Kidney (tissue), 14 donors: ENCODE measurements around the gene GPR183. TPM values are rescaled to one million over a fixed set of nuclear protein-coding genes. Genes with fewer than 3 reads are reported as not detected.

Experiments
- DNase-seq, 5 donors: peaks; one replicate each; pipeline ENCODE4 v3.0.0-alpha.2; 2013 to 2020
- FAIRE-seq: peaks from 2 replicates; lab custom pipeline; 2012; peaks lifted over from hg19 to GRCh38; lab: Jason Lieb, UNC
- H3K27ac ChIP-seq, 2 donors: one replicate each; pipeline ENCODE4 v1.7.0; 2013; ENCODE audit warnings: low read depth in 2 of 2, low read length in 2 of 2, inconsistent platforms in 1 of 2
- H3K27me3 ChIP-seq: one replicate; pipeline ENCODE4 v1.7.1; 2013; ENCODE audit warnings: low read length, inconsistent platforms; ENCODE audit not compliant: control insufficient read depth, insufficient read depth
- H3K36me3 ChIP-seq, 3 donors: one replicate each; pipeline versions ENCODE4 v1.7.0 to v1.7.1; 2013; ENCODE audit warnings: low read length in 3 of 3, control low read depth in 1 of 3, inconsistent platforms in 1 of 3; ENCODE audit not compliant: insufficient read depth in 3 of 3, control insufficient read depth in 2 of 3
- H3K4me1 ChIP-seq, 3 donors: one replicate each; pipeline versions ENCODE4 v1.7.0 to v1.7.1; 2013; ENCODE audit warnings: low read length in 3 of 3, inconsistent platforms in 1 of 3, low read depth in 1 of 3; ENCODE audit not compliant: control insufficient read depth in 2 of 3, insufficient read depth in 2 of 3
- H3K4me3 ChIP-seq, 3 donors: one replicate each; pipeline versions ENCODE4 v1.7.0 to v1.8.1; 2013; ENCODE audit warnings: low read length in 3 of 3, control low read depth in 1 of 3, inconsistent platforms in 1 of 3
- H3K9ac ChIP-seq, 3 donors: one replicate each; pipeline versions ENCODE4 v1.7.0 to v1.7.1; 2013; ENCODE audit warnings: low read length in 3 of 3, control low read depth in 1 of 3, inconsistent platforms in 1 of 3
- H3K9me3 ChIP-seq, 3 donors: one replicate each; pipeline versions ENCODE4 v1.7.0 to v1.7.1; 2013; ENCODE audit warnings: low read length in 3 of 3, control low read depth in 1 of 3, inconsistent platforms in 1 of 3; ENCODE audit not compliant: control insufficient read depth in 2 of 3, insufficient read depth in 1 of 3
- CTCF ChIP-seq: IDR thresholded peaks from 3 replicates; pipeline ENCODE4 v1.5.1; 2012; ENCODE audit warnings: mild to moderate bottlenecking, moderate library complexity, borderline replicate concordance; ENCODE audit not compliant: insufficient read depth; ENCODE audit errors: extremely low read depth
- intact Hi-C: fragments of 100-400 bp; cut with DNase I; formaldehyde crosslinking; loops from one replicate; pipeline ENCODE4 v1.11.1; 2022
- polyA plus RNA-seq: library from polyadenylated mRNA; stranded (reverse); fragments of 350-450 nt; fragmentation: Illumina TruSeq; extraction: RNeasy Lipid Tissue Mini Kit (QIAGEN cat#74804); gene quantifications from one replicate; pipeline ENCODE4 v1.2.3, GENCODE V29; 2014; ENCODE audit warnings: low read depth, low replicate concordance; ENCODE audit not compliant: insufficient read depth
- total RNA-seq: library from RNA; stranded (reverse); fragmentation: NEBNext Ultra II Directional; extraction: Animal tissue kit (Norgen Biotek cat#: 25700); gene quantifications from one replicate; pipeline ENCODE4 v1.2.1, GENCODE V29; 2021
- donor health status: control.
- donor health status: control.
- donor health status: control.
- donor health status: control.
- donor health status: control.
- donor health status: DM: yes; HTN: yes; CAD: no.
- donor health status: Normal renal cell carcinoma (clear cell type).

GPR183 gene
- total and polyA plus RNA-seq, 2 donors from 2014 or later = 1.7 to 11.8 TPM

- no peak overlapping the region for H3K9ac ChIP-seq
- no peak for TF ChIP-seq CTCF
- FAIRE-seq = no peak
- DNase-seq = no peak
- peaks cover 0 to 7% (median 2%) of the 10 kb centered on the region in 3 donors for H3K9me3 ChIP-seq
- no peak overlapping the region for H3K4me3 ChIP-seq
- H3K27ac ChIP-seq = no peak overlapping the region
- peaks cover 0 to 5% (median 0%) of the 10 kb centered on the region in 3 donors for H3K4me1 ChIP-seq
- H3K27me3 ChIP-seq = no peaks in the 10 kb centered on the region
- intact Hi-C loops = loop anchor here (5.0 to 10.0 kb wide), 2 partner anchors 93 to 169 kb away; no protein-coding TSS in a partner anchor
- H3K36me3 ChIP-seq = no peaks in the 10 kb centered on the region
These were observed 39.3 kb downstream of the GPR183 start for GRCh38 chr13:99267927-99268326.

GRCh38 chr13:99266827-99267226 is 40.4 kb downstream of the GPR183 start:
- Histone ChIP-seq H3K9ac (no peak overlapping the region), H3K4me3 (no peak overlapping the region), H3K27me3 (no peaks in the 10 kb centered on the region), H3K27ac (no peak overlapping the region), H3K4me1 (peaks cover 0 to 5% (median 0%) of the 10 kb centered on the region in 3 donors), H3K36me3 (no peaks in the 10 kb centered on the region), H3K9me3 (no peaks in the 10 kb centered on the region)
- TF ChIP-seq CTCF = no peak
- DNase-seq (no peak), FAIRE-seq (no peak)
- intact Hi-C loops = loop anchor here (5.0 to 10.0 kb wide), 2 partner anchors 92 to 170 kb away; no protein-coding TSS in a partner anchor

- H3K4me1 ChIP-seq = peaks cover 0 to 2% (median 0%) of the 10 kb centered on the region in 3 donors
- H3K27ac ChIP-seq = no peak overlapping the region
- no peak overlapping the region for H3K9ac ChIP-seq
- peak in 2 of 5 donors; percentile 58 to 74 for DNase-seq
- intact Hi-C loops = loop anchor here (5.0 to 10.0 kb wide), 2 partner anchors 91 to 171 kb away; no protein-coding TSS in a partner anchor
- no peak overlapping the region for H3K4me3 ChIP-seq
- peak; percentile 68 for TF ChIP-seq CTCF
- H3K27me3 ChIP-seq = no peaks in the 10 kb centered on the region
- no peaks in the 10 kb centered on the region for H3K36me3 ChIP-seq
- no peaks in the 10 kb centered on the region for H3K9me3 ChIP-seq
- FAIRE-seq = peak; percentile 94
These were observed 41.3 kb downstream of the GPR183 start for GRCh38 chr13:99265821-99266426.
